ENCODE data around the gene NUCKS1. TPM values are rescaled to one million over a fixed set of nuclear protein-coding genes. Genes with fewer than 3 reads are reported as not detected.

NUCKS1 gene
- total RNA-seq, 1 donor from 2014 or later, result 203 TPM

DNA sequence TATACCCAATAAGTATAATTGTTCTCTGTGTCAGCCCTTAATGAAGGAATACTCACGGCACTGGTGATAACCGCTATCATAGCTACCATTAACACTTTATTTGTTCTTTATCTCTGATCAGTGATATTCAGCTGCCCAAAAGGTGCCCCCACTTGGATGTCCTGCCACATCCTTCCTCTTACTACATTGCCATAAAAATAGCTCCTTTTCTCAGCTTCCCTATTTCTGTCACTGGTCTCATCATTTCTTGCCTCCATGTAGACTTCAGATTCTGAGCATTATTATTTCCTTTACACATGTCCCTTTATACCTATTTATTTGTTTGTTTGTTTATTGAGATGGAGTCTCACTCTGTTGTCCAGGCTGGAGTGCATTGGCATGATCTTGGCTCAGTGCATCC lies 28.0 kb upstream of the NUCKS1 start:
- TF ChIP-seq, protein P1, sequence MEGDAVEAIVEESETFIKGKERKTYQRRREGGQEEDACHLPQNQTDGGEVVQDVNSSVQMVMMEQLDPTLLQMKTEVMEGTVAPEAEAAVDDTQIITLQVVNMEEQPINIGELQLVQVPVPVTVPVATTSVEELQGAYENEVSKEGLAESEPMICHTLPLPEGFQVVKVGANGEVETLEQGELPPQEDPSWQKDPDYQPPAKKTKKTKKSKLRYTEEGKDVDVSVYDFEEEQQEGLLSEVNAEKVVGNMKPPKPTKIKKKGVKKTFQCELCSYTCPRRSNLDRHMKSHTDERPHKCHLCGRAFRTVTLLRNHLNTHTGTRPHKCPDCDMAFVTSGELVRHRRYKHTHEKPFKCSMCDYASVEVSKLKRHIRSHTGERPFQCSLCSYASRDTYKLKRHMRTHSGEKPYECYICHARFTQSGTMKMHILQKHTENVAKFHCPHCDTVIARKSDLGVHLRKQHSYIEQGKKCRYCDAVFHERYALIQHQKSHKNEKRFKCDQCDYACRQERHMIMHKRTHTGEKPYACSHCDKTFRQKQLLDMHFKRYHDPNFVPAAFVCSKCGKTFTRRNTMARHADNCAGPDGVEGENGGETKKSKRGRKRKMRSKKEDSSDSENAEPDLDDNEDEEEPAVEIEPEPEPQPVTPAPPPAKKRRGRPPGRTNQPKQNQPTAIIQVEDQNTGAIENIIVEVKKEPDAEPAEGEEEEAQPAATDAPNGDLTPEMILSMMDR (IDR thresholded peaks at IDR 0.05), result no peak
- Mint-ChIP-seq H3K4me1 (ENCODE audit: low read depth) (peaks cover 19% of the 10 kb centered on the region), H3K27me3 (ENCODE audit: low read depth) (no peaks in the 10 kb centered on the region), H3K36me3 (ENCODE audit: low read depth) (no peaks in the 10 kb centered on the region), H3K27ac (ENCODE audit: unreplicated experiment) (no peak overlapping the region), H3K9me3 (ENCODE audit: low read depth) (no peaks in the 10 kb centered on the region), H3K4me3 (ENCODE audit: unreplicated experiment) (no peak overlapping the region)
- DNase-seq (ENCODE audit: low spot score), result no peak

DNA sequence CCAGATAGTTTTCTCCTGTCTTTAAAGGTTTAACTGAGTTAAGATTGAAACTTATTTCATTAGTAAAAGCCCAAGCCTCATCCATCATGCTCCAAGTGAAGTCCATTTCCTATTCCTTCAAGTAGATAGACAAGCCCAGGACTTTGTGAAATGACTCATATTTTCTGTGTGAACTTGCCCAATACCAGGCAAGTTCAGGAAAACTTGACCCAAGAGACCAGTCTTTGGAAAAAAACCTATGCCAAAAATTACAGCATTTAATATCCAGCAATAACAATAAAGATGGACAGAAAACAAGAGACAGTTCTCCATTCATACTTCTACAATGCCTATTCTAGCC lies 25.7 kb upstream of the NUCKS1 start:
- Mint-ChIP-seq H3K27me3 (ENCODE audit: low read depth) (no peaks in the 10 kb centered on the region), H3K36me3 (ENCODE audit: low read depth) (peaks cover 4% of the 10 kb centered on the region), H3K9me3 (ENCODE audit: low read depth) (no peaks in the 10 kb centered on the region), H3K4me3 (ENCODE audit: unreplicated experiment) (peak overlapping the region; percentile 81), H3K4me1 (ENCODE audit: low read depth) (peaks cover 19% of the 10 kb centered on the region), H3K27ac (ENCODE audit: unreplicated experiment) (peak overlapping the region; percentile 87)
- TF ChIP-seq, protein P1 (IDR thresholded peaks at IDR 0.05), result no peak
- DNase-seq (ENCODE audit: low spot score), result no peak

DNA sequence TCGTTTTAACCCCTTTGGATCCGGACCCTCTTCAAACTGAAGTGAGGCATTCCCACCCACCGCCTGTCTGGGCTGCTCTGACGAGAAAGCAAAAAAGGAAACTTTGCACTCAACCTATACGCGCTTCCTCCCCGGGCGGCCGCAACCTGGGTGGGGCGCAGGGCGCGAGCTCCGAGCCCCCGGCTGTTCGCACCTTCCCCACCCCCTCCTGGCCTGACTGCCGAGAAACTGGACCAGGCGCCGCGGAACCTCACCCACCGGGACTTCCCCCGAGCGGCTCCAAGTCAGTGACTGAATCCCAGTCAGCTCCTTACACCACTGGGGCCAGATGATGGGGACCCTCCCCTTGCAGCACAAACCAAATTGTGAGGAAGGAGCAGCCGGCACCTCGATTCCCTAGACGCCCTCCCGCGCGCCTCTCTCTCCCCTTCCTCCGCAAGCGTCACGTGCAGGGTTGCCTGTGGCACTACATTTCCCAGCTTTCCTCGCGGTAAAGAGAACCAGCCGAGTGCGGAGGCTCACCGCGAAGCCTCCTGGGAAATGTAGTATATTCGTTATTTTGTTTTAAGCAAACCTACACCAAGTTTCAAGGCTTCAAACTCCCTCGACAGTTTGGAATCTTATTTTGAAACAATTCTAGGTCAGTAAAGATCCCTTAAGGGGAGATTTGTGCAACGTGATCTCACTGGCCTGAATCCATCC lies 25.2 kb upstream of the NUCKS1 start, which contains the start of gene RAB29:
TSS of gene RAB29 (minus strand) at position 468 of the 702 bp plus-strand sequence. CDS start 526 bp downstream, outside the sequence.
- Mint-ChIP-seq H3K9me3 (ENCODE audit: low read depth) (no peaks in the 10 kb centered on the region), H3K4me3 (ENCODE audit: unreplicated experiment) (peak within 1 kb of the TSS; percentile 81), H3K4me1 (ENCODE audit: low read depth) (peaks cover 20% of the 10 kb centered on the region), H3K36me3 (ENCODE audit: low read depth) (peaks cover 6% of the 10 kb centered on the region), H3K27me3 (ENCODE audit: low read depth) (no peaks in the 10 kb centered on the region), H3K27ac (ENCODE audit: unreplicated experiment) (peak within 1 kb of the TSS; percentile 87)
- TF ChIP-seq, protein P1 (IDR thresholded peaks at IDR 0.05), result peak; percentile 10
- no peak for DNase-seq (ENCODE audit: low spot score)

DNA sequence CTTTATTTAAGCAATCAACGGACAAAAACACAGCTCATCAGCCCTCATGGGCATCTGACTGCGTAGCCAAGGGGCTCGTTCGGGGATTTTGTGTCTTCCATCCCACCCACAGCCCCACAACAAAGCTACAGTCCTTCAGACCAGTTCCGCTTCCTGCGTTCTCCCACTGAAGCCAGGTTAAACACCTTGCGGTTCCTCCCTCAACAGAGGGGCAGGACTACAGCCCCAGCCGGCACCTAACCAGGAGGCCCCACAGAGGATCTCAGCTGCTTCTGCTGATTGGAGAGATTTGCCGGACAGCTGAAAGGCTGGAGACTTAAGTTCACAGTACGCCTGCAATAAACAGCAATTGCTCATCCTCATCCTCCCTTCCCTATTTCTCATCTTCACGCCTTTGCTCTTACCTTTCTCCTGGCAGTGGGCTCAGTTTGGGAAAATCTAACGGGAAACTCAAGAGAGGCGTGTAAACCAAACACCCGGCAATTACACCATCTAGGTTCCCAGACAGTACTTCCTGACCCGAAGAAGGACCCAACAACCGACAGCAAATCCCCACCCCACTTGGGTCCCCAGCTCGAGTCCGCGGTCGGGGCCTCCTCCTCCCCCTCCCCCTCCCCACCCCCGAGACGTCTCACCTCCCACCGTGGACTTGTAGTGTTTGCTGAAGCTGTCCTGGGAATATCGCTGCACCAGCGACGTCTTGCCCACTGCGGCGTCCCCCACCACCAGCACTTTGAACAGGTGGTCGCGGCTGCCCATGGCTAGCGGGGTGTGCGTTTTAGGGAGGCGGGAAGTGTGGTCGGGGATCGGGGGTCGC lies 24.4 kb upstream of the NUCKS1 start:
- no peaks in the 10 kb centered on the region for H3K27me3 Mint-ChIP-seq (ENCODE audit: low read depth)
- no peak overlapping the region for H3K27ac Mint-ChIP-seq (ENCODE audit: unreplicated experiment)
- peaks cover 9% of the 10 kb centered on the region for H3K36me3 Mint-ChIP-seq (ENCODE audit: low read depth)
- DNase-seq (ENCODE audit: low spot score), result no peak
- no peaks in the 10 kb centered on the region for H3K9me3 Mint-ChIP-seq (ENCODE audit: low read depth)
- H3K4me1 Mint-ChIP-seq (ENCODE audit: low read depth), result peaks cover 27% of the 10 kb centered on the region
- H3K4me3 Mint-ChIP-seq (ENCODE audit: unreplicated experiment), result peak overlapping the region; percentile 81
- TF ChIP-seq, protein P1 (IDR thresholded peaks at IDR 0.05), result peak; percentile 7

DNA sequence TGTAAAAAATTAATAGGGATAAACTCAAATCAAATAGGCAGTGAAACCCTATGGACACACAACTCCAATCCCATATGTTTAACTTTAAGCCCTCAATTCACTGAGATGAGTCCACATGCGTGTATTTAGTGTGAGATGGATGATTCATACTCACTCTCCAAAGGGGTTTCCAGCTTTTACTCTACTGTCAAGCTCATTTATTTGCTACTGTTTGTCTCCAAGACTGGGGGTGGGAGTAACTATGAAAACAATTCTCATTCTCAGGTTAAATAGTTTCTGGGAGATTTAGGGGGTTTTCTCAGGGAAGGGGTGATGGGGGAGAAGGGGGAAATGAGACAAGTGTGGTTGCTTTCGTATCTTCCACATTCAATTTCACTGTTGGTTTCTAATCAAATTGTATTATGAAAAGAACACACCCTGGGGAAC lies 22.6 kb upstream of the NUCKS1 start:
- Mint-ChIP-seq H3K9me3 (ENCODE audit: low read depth) (no peaks in the 10 kb centered on the region), H3K36me3 (ENCODE audit: low read depth) (peaks cover 9% of the 10 kb centered on the region), H3K27me3 (ENCODE audit: low read depth) (no peaks in the 10 kb centered on the region), H3K4me3 (ENCODE audit: unreplicated experiment) (no peak overlapping the region), H3K27ac (ENCODE audit: unreplicated experiment) (no peak overlapping the region), H3K4me1 (ENCODE audit: low read depth) (peaks cover 28% of the 10 kb centered on the region)
- no peak for DNase-seq (ENCODE audit: low spot score)
- TF ChIP-seq, protein P1 (IDR thresholded peaks at IDR 0.05), result no peak

All from chondrocyte (in vitro differentiated cells).